ENCODE results near the gene RNF115.

DNA sequence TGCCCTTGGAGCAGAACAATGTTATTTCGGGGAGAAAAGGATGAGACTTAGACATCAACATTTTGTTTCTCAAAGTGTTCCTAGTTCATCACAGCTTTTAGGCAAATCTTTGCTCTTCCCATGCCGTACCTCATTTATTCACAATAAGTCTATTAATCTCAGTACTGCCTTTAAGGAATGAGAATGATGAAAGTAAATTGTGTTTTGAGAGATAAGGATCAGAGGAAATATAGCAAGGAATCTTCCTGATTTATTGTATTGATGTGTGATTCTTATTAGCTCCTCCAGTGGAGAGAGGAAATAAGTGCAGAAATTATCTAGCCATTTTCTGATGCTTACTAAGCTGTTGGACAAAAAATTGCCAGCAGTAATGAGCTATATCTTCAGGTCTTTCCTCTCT is 2.1 kb upstream of the RNF115 start:
- TF ChIP-seq, protein P1, sequence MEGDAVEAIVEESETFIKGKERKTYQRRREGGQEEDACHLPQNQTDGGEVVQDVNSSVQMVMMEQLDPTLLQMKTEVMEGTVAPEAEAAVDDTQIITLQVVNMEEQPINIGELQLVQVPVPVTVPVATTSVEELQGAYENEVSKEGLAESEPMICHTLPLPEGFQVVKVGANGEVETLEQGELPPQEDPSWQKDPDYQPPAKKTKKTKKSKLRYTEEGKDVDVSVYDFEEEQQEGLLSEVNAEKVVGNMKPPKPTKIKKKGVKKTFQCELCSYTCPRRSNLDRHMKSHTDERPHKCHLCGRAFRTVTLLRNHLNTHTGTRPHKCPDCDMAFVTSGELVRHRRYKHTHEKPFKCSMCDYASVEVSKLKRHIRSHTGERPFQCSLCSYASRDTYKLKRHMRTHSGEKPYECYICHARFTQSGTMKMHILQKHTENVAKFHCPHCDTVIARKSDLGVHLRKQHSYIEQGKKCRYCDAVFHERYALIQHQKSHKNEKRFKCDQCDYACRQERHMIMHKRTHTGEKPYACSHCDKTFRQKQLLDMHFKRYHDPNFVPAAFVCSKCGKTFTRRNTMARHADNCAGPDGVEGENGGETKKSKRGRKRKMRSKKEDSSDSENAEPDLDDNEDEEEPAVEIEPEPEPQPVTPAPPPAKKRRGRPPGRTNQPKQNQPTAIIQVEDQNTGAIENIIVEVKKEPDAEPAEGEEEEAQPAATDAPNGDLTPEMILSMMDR (IDR thresholded peaks at IDR 0.05; ENCODE audit: control extremely low read depth in 1 of 3, insufficient read depth in 1 of 3, low read depth in 1 of 3, low read length in 3 of 3), result no peak
- TF ChIP-seq, protein P2, sequence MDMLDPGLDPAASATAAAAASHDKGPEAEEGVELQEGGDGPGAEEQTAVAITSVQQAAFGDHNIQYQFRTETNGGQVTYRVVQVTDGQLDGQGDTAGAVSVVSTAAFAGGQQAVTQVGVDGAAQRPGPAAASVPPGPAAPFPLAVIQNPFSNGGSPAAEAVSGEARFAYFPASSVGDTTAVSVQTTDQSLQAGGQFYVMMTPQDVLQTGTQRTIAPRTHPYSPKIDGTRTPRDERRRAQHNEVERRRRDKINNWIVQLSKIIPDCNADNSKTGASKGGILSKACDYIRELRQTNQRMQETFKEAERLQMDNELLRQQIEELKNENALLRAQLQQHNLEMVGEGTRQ (IDR thresholded peaks at IDR 0.05; ENCODE audit: low read length), result no peak
- TF ChIP-seq POLR2A (IDR thresholded peaks at IDR 0.05; ENCODE audit: control extremely low read depth in 1 of 2, low read depth in 2 of 2, low read length in 2 of 2) (no peak), CHD2 (IDR thresholded peaks at IDR 0.05; ENCODE audit: low read length) (no peak), RAD21 (IDR thresholded peaks at IDR 0.05 in 1 of 2, conservative IDR thresholded peaks at IDR 0.05 in 1 of 2; ENCODE audit: low read depth in 2 of 2, low read length in 2 of 2) (no peak)
- TF ChIP-seq, protein P3, sequence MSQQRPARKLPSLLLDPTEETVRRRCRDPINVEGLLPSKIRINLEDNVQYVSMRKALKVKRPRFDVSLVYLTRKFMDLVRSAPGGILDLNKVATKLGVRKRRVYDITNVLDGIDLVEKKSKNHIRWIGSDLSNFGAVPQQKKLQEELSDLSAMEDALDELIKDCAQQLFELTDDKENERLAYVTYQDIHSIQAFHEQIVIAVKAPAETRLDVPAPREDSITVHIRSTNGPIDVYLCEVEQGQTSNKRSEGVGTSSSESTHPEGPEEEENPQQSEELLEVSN (IDR thresholded peaks at IDR 0.05), result no peak

Data from H1 (cell line).